ENCODE data around the gene GON4L. TPM values are rescaled to one million over a fixed set of nuclear protein-coding genes. Genes with fewer than 3 reads are reported as not detected.

Gene GON4L
- total and polyA plus RNA-seq, 3 donors from 2014 or later: 36.4 to 108 (median 77.2) TPM

GRCh38 chr1:155834296-155834926, 22.6 kb downstream of the GON4L start:
- Histone ChIP-seq H3K9me3 (no peaks in the 10 kb centered on the region), H3K27ac (no peak overlapping the region), H3K36me3 (ENCODE audit: low read depth, missing control alignments) (no peaks in the 10 kb centered on the region), H3K4me1 (no peaks in the 10 kb centered on the region), H3K27me3 (no peaks in the 10 kb centered on the region), H3K4me3 (no peak overlapping the region)
- WGBS, 2 donors: 92 to 96% methylated on average over 6 to 11 of the region's 11 CpGs
- no peak for DNase-seq
- intact Hi-C loops (cut with DNase I; ENCODE audit: low total_unique reads): no loop called here
- TF ChIP-seq CTCF (IDR thresholded peaks at IDR 0.05) (no peak), POLR2A (IDR thresholded peaks at IDR 0.05) (no peak)

- Histone ChIP-seq H3K4me1 (no peaks in the 10 kb centered on the region), H3K27ac (no peak overlapping the region), H3K36me3 (ENCODE audit: low read depth, missing control alignments) (no peaks in the 10 kb centered on the region), H3K9me3 (no peaks in the 10 kb centered on the region), H3K4me3 (no peak overlapping the region), H3K27me3 (no peaks in the 10 kb centered on the region)
- 57 to 64% methylated on average over 1 of the region's 1 CpG for WGBS, 2 donors
- intact Hi-C loops (cut with DNase I; ENCODE audit: low total_unique reads): no loop called here
- TF ChIP-seq CTCF (IDR thresholded peaks at IDR 0.05) (no peak), POLR2A (IDR thresholded peaks at IDR 0.05) (no peak)
- no peak for DNase-seq
These were observed 23.2 kb downstream of the GON4L start for GRCh38 chr1:155833665-155834295.

- Histone ChIP-seq H3K27me3 (no peaks in the 10 kb centered on the region), H3K4me3 (no peak overlapping the region), H3K27ac (no peak overlapping the region), H3K4me1 (no peaks in the 10 kb centered on the region), H3K36me3 (ENCODE audit: low read depth, missing control alignments) (no peaks in the 10 kb centered on the region), H3K9me3 (no peaks in the 10 kb centered on the region)
- DNase-seq: no peak
- intact Hi-C loops (cut with DNase I; ENCODE audit: low total_unique reads): no loop called here
- WGBS, 2 donors: 93 to 96% methylated on average over 7 of the region's 7 CpGs
- no peak for TF ChIP-seq CTCF (IDR thresholded peaks at IDR 0.05)
- TF ChIP-seq POLR2A (IDR thresholded peaks at IDR 0.05): no peak
These were observed 25.6 kb downstream of the GON4L start for GRCh38 chr1:155831279-155831976.

- no peaks in the 10 kb centered on the region for H3K4me1 ChIP-seq
- peak; percentile 4 for DNase-seq
- WGBS, 2 donors: 85 to 89% methylated on average over 4 of the region's 4 CpGs
- no peaks in the 10 kb centered on the region for H3K9me3 ChIP-seq
- no peaks in the 10 kb centered on the region for H3K36me3 ChIP-seq (ENCODE audit: low read depth, missing control alignments)
- no peaks in the 10 kb centered on the region for H3K27me3 ChIP-seq
- TF ChIP-seq CTCF (IDR thresholded peaks at IDR 0.05) (no peak), POLR2A (IDR thresholded peaks at IDR 0.05) (no peak)
- intact Hi-C loops (cut with DNase I; ENCODE audit: low total_unique reads): no loop called here
- no peak overlapping the region for H3K4me3 ChIP-seq
- H3K27ac ChIP-seq: no peak overlapping the region
These were observed 29.6 kb downstream of the GON4L start for GRCh38 chr1:155827450-155827849.
